Liver (tissue), 3 donors: ENCODE measurements around the gene APOBEC3B.

Experiments
- ATF3 ChIP-seq: IDR thresholded peaks from 2 replicates; pipeline ENCODE4 v1.6.1; 2016; ENCODE audit warnings: antibody characterized with exemption
- EGR1 ChIP-seq, 2 donors: IDR thresholded peaks; 2 replicates each; pipeline ENCODE4 v1.6.1; 2016 to 2018; ENCODE audit warnings: antibody characterized with exemption in 2 of 2, low read depth in 2 of 2
- FOXA1 ChIP-seq: IDR thresholded peaks from 2 replicates; pipeline ENCODE4 v1.6.1; 2016; ENCODE audit warnings: antibody characterized with exemption
- FOXA2 ChIP-seq: IDR thresholded peaks from 2 replicates; pipeline ENCODE4 v1.6.1; 2016; ENCODE audit warnings: antibody characterized with exemption
- HNF4A ChIP-seq, 2 donors: conservative IDR thresholded peaks; 2 replicates each; pipeline ENCODE4 v1.6.1; 2016; ENCODE audit warnings: antibody characterized with exemption in 2 of 2, mild to moderate bottlenecking in 2 of 2
- JUND ChIP-seq, 2 donors: IDR thresholded peaks; 2 replicates each; pipeline ENCODE4 v1.6.1; 2016; ENCODE audit warnings: antibody characterized with exemption in 2 of 2
- RAD21 ChIP-seq, 2 donors: IDR thresholded peaks; 2 replicates each; pipeline ENCODE4 v1.6.1; 2016; ENCODE audit warnings: antibody characterized with exemption in 2 of 2, mild to moderate bottlenecking in 2 of 2
- SP1 ChIP-seq: IDR thresholded peaks from 2 replicates; pipeline ENCODE4 v1.6.1; 2018; ENCODE audit warnings: antibody characterized with exemption, mild to moderate bottlenecking
- TAF1 ChIP-seq: conservative IDR thresholded peaks from 2 replicates; pipeline ENCODE4 v1.6.1; 2016; ENCODE audit warnings: antibody characterized with exemption, mild to moderate bottlenecking
- YY1 ChIP-seq: IDR thresholded peaks from 2 replicates; pipeline ENCODE4 v1.6.1; 2016; ENCODE audit warnings: antibody characterized with exemption, mild to moderate bottlenecking
- TF ChIP-seq, protein P1 (sequence below): fragments of 150-350 bp; IDR thresholded peaks from 2 replicates; pipeline ENCODE4 v1.5.1; 2017; ENCODE audit warnings: improper control_type of control experiment, low read depth, low read length; ENCODE audit not compliant: missing input control
- TF ChIP-seq, protein P2 (sequence below): IDR thresholded peaks from 2 replicates; pipeline ENCODE4 v1.6.1; 2016; ENCODE audit warnings: antibody characterized with exemption
- TF ChIP-seq, protein P3 (sequence below): IDR thresholded peaks from 2 replicates; pipeline ENCODE4 v1.6.1; 2016; ENCODE audit warnings: antibody characterized with exemption, mild to moderate bottlenecking
- TF ChIP-seq, protein P4 (sequence below): IDR thresholded peaks from 2 replicates; pipeline ENCODE4 v1.6.1; 2016; ENCODE audit warnings: antibody characterized with exemption
- donor health status: healthy.
- donor health status: healthy.

DNA sequence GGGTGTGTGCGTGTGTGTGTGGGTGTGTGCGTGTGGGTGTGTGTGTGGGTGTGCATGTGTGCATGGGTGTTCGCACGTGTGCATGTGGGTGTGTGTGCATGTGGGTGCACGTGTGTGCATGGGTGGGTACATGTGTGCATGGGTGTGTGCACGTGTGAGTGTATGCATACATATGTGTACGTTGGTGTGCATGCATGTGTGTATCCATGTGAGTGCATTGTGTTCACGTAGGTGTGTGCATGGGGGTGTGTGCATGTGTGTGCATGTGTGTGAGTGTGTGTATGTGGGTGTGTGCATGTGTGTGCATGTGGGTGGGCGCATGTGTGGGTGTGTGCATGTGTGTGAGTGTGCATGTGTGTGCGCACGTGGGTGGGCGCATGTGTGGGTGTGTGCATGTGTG, 44.6 kb upstream of the APOBEC3B start:
- TF ChIP-seq, protein P1, sequence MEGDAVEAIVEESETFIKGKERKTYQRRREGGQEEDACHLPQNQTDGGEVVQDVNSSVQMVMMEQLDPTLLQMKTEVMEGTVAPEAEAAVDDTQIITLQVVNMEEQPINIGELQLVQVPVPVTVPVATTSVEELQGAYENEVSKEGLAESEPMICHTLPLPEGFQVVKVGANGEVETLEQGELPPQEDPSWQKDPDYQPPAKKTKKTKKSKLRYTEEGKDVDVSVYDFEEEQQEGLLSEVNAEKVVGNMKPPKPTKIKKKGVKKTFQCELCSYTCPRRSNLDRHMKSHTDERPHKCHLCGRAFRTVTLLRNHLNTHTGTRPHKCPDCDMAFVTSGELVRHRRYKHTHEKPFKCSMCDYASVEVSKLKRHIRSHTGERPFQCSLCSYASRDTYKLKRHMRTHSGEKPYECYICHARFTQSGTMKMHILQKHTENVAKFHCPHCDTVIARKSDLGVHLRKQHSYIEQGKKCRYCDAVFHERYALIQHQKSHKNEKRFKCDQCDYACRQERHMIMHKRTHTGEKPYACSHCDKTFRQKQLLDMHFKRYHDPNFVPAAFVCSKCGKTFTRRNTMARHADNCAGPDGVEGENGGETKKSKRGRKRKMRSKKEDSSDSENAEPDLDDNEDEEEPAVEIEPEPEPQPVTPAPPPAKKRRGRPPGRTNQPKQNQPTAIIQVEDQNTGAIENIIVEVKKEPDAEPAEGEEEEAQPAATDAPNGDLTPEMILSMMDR = no peak
- no peak for TF ChIP-seq EGR1 (IDR thresholded peaks at IDR 0.05; ENCODE audit: low read depth in 2 of 2)
- no peak for TF ChIP-seq YY1
- TF ChIP-seq, protein P2, sequence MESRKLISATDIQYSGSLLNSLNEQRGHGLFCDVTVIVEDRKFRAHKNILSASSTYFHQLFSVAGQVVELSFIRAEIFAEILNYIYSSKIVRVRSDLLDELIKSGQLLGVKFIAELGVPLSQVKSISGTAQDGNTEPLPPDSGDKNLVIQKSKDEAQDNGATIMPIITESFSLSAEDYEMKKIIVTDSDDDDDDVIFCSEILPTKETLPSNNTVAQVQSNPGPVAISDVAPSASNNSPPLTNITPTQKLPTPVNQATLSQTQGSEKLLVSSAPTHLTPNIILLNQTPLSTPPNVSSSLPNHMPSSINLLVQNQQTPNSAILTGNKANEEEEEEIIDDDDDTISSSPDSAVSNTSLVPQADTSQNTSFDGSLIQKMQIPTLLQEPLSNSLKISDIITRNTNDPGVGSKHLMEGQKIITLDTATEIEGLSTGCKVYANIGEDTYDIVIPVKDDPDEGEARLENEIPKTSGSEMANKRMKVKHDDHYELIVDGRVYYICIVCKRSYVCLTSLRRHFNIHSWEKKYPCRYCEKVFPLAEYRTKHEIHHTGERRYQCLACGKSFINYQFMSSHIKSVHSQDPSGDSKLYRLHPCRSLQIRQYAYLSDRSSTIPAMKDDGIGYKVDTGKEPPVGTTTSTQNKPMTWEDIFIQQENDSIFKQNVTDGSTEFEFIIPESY = no peak
- TF ChIP-seq TAF1 = no peak
- no peak for TF ChIP-seq JUND (IDR thresholded peaks at IDR 0.05)
- TF ChIP-seq, protein P3, sequence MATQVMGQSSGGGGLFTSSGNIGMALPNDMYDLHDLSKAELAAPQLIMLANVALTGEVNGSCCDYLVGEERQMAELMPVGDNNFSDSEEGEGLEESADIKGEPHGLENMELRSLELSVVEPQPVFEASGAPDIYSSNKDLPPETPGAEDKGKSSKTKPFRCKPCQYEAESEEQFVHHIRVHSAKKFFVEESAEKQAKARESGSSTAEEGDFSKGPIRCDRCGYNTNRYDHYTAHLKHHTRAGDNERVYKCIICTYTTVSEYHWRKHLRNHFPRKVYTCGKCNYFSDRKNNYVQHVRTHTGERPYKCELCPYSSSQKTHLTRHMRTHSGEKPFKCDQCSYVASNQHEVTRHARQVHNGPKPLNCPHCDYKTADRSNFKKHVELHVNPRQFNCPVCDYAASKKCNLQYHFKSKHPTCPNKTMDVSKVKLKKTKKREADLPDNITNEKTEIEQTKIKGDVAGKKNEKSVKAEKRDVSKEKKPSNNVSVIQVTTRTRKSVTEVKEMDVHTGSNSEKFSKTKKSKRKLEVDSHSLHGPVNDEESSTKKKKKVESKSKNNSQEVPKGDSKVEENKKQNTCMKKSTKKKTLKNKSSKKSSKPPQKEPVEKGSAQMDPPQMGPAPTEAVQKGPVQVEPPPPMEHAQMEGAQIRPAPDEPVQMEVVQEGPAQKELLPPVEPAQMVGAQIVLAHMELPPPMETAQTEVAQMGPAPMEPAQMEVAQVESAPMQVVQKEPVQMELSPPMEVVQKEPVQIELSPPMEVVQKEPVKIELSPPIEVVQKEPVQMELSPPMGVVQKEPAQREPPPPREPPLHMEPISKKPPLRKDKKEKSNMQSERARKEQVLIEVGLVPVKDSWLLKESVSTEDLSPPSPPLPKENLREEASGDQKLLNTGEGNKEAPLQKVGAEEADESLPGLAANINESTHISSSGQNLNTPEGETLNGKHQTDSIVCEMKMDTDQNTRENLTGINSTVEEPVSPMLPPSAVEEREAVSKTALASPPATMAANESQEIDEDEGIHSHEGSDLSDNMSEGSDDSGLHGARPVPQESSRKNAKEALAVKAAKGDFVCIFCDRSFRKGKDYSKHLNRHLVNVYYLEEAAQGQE = no peak
- no peak for TF ChIP-seq RAD21 (IDR thresholded peaks at IDR 0.05)
- no peak for TF ChIP-seq ATF3
- TF ChIP-seq, protein P4, sequence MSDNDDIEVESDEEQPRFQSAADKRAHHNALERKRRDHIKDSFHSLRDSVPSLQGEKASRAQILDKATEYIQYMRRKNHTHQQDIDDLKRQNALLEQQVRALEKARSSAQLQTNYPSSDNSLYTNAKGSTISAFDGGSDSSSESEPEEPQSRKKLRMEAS = no peak
- TF ChIP-seq HNF4A (conservative IDR thresholded peaks at IDR 0.05) = no peak
- no peak for TF ChIP-seq SP1
- TF ChIP-seq FOXA1 = no peak
- no peak for TF ChIP-seq FOXA2
